ENCODE results near the gene ZFYVE28. TPM values are rescaled to one million over a fixed set of nuclear protein-coding genes. Genes with fewer than 3 reads are reported as not detected.

Gene ZFYVE28
- total RNA-seq, 1 donor from 2014 or later: 6.7 TPM

- intact Hi-C loops (cut with DNase I): no loop called here
Observed at GRCh38 chr4:2290974-2291704, 127.3 kb downstream of the ZFYVE28 start.

GRCh38 chr4:2290488-2290887 is 128.0 kb downstream of the ZFYVE28 start:
- ATAC-seq (ENCODE audit: poor library complexity) (no peak), DNase-seq (peak; percentile 33)
- intact Hi-C loops (cut with DNase I): no loop called here

More at GRCh38 chr4:2290974-2291704, 127.3 kb downstream of the ZFYVE28 start:
- ATAC-seq (ENCODE audit: poor library complexity) (no peak), DNase-seq (peak; percentile 34)

- no peak for DNase-seq
- no peak for ATAC-seq (ENCODE audit: poor library complexity)
- intact Hi-C loops (cut with DNase I): no loop called here
Observed at GRCh38 chr4:2289955-2290333, 128.5 kb downstream of the ZFYVE28 start.

GRCh38 chr4:2289311-2289954 is 129.0 kb downstream of the ZFYVE28 start:
- intact Hi-C loops (cut with DNase I): no loop called here
- no peak for ATAC-seq (ENCODE audit: poor library complexity)
- no peak for DNase-seq

- DNase-seq (no peak), ATAC-seq (ENCODE audit: poor library complexity) (no peak)
- intact Hi-C loops (cut with DNase I): no loop called here
Observed at GRCh38 chr4:2288051-2288541, 130.3 kb downstream of the ZFYVE28 start.

GRCh38 chr4:2287594-2287915 is 130.9 kb downstream of the ZFYVE28 start:
- ATAC-seq (ENCODE audit: poor library complexity) (no peak), DNase-seq (no peak)
- intact Hi-C loops (cut with DNase I): no loop called here

- no peak for DNase-seq
- intact Hi-C loops (cut with DNase I): no loop called here
- no peak for ATAC-seq (ENCODE audit: poor library complexity)
Observed at GRCh38 chr4:2286904-2287593, 131.4 kb downstream of the ZFYVE28 start.

- ATAC-seq (ENCODE audit: poor library complexity): no peak
- peak; percentile 30 for DNase-seq
- intact Hi-C loops (cut with DNase I): no loop called here
Observed at GRCh38 chr4:2285613-2286381, 132.6 kb downstream of the ZFYVE28 start.

- intact Hi-C loops (cut with DNase I): no loop called here
- DNase-seq (peak; percentile 31), ATAC-seq (ENCODE audit: poor library complexity) (no peak)
Observed at GRCh38 chr4:2284934-2285612, 133.4 kb downstream of the ZFYVE28 start.

- no peak for ATAC-seq (ENCODE audit: poor library complexity)
- DNase-seq: peak; percentile 26
- intact Hi-C loops (cut with DNase I): no loop called here
Observed at GRCh38 chr4:2284161-2284933, 134.1 kb downstream of the ZFYVE28 start.

- ATAC-seq (ENCODE audit: poor library complexity) (no peak), DNase-seq (no peak)
- intact Hi-C loops (cut with DNase I): no loop called here
Observed at GRCh38 chr4:2283199-2283711, 135.2 kb downstream of the ZFYVE28 start.

- ATAC-seq (ENCODE audit: poor library complexity): no peak
- intact Hi-C loops (cut with DNase I): no loop called here
- peak; percentile 31 for DNase-seq
Observed at GRCh38 chr4:2281575-2282343, 136.7 kb downstream of the ZFYVE28 start.

- ATAC-seq (ENCODE audit: poor library complexity) (no peak), DNase-seq (peak; percentile 42)
- intact Hi-C loops (cut with DNase I): no loop called here
Observed at GRCh38 chr4:2280531-2281300, 137.7 kb downstream of the ZFYVE28 start.

GRCh38 chr4:2277956-2278355 is 140.5 kb downstream of the ZFYVE28 start:
- no peak for ATAC-seq (ENCODE audit: poor library complexity)
- no peak for DNase-seq
- intact Hi-C loops (cut with DNase I): no loop called here

- DNase-seq: peak; percentile 25
- intact Hi-C loops (cut with DNase I): no loop called here
- no peak for ATAC-seq (ENCODE audit: poor library complexity)
Observed at GRCh38 chr4:2276581-2277325, 141.7 kb downstream of the ZFYVE28 start.
